NCI-H2227 (cell line): ENCODE results near the gene FUS.
"Not testable (repeated sequence)": the region's sequence is repeated elsewhere in the genome, so short reads cannot be mapped to it uniquely, and the experiment has no call there.

Experiments
- DNase-seq: peaks from one replicate; lab custom pipeline; 2025; ENCODE audit not compliant: unreplicated experiment; lab: John Stamatoyannopoulos, UW

Gene FUS

GRCh38 chr16:31143011-31143693 lies 36.8 kb upstream of the FUS start:
- DNase-seq = no peak

GRCh38 chr16:31143694-31144148 lies 36.2 kb upstream of the FUS start:
- no peak for DNase-seq

- DNase-seq = not testable (repeated sequence)
Observed at GRCh38 chr16:31144418-31144817, 35.5 kb upstream of the FUS start.

GRCh38 chr16:31145398-31145990 lies 34.4 kb upstream of the FUS start:
- no peak for DNase-seq

GRCh38 chr16:31147574-31147973 lies 32.4 kb upstream of the FUS start:
- no peak for DNase-seq

GRCh38 chr16:31148281-31148728 lies 31.6 kb upstream of the FUS start:
- DNase-seq = no peak

- DNase-seq = no peak
Observed at GRCh38 chr16:31148896-31149295, 31.0 kb upstream of the FUS start.

GRCh38 chr16:31149332-31149731 lies 30.6 kb upstream of the FUS start:
- DNase-seq = no peak

GRCh38 chr16:31149894-31150890 lies 29.7 kb upstream of the FUS start, which contains the start of gene PRSS36:
Gene PRSS36 (minus strand): TSS chr16:31150066. CDS start chr16:31150035, 31 bp downstream.
- DNase-seq = no peak

GRCh38 chr16:31150976-31151375 lies 29.0 kb upstream of the FUS start:
- not testable (repeated sequence) for DNase-seq

- no peak for DNase-seq
Observed at GRCh38 chr16:31157136-31157535, 22.8 kb upstream of the FUS start.

- DNase-seq = no peak
Observed at GRCh38 chr16:31167315-31167714, 12.6 kb upstream of the FUS start.

GRCh38 chr16:31168848-31169247 lies 11.1 kb upstream of the FUS start:
- DNase-seq = no peak

GRCh38 chr16:31170048-31170447 lies 9.9 kb upstream of the FUS start:
- DNase-seq = peak; percentile 85

GRCh38 chr16:31177136-31177535 lies 2.8 kb upstream of the FUS start:
- no peak for DNase-seq

- DNase-seq = peak; percentile 53
Observed at GRCh38 chr16:31179219-31179746, 656 bp upstream of the FUS start.

- DNase-seq = peak; percentile 43
Observed at GRCh38 chr16:31181102-31181830, 1.3 kb downstream of the FUS start.

- no peak for DNase-seq
Observed at GRCh38 chr16:31182391-31182790, 2.5 kb downstream of the FUS start.

GRCh38 chr16:31183432-31184428 lies 3.8 kb downstream of the FUS start:
- DNase-seq = no peak
